HG02642 (cell line): ENCODE data around the gene TEX53.

ENCODE experiments used
- ATAC-seq: cut with Tn5 transposase; IDR thresholded peaks from one replicate; pipeline ENCODE4 v1.9.1; 2021; ENCODE audit warnings: mild to moderate bottlenecking; ENCODE audit not compliant: unreplicated experiment, poor library complexity

The TEX53 gene

DNA sequence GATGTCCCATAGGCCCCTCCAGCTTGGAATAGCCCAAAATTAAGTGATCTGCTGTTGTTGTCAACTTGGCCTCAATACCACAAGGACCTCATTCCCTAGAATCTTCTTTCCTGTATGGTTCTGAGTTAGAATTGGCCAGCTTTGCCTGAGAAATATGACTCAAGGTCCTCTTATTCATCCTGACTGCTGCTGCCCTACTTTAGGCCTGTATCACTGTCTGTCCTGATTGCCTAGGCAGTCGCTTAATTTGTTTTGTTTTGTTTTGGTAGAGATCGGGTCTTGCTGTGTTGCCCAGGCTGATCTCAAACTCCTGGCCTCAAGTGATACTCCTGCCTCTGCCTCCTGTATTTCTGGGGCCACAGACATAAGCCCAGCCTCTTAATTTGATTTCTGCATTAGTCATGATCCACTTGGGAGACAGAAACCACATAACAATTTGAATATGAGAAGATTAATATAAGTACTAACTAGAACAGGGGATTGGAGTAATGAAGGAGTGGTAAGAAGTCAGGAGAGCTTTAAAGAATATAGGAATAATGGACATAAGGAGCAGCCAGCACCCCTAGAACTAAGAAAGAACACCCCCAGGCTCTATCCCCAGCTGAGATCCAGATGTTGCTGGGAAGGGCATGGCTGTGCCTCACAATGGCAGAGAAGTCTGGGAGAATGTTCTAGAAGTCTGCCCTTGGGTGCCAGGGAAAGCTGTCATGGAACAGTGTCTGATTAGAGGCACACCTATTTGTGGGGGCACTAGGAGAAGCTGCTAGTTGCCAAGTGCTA is 4.6 kb downstream of the TEX53 start:
- peak; percentile 20 for ATAC-seq

DNA sequence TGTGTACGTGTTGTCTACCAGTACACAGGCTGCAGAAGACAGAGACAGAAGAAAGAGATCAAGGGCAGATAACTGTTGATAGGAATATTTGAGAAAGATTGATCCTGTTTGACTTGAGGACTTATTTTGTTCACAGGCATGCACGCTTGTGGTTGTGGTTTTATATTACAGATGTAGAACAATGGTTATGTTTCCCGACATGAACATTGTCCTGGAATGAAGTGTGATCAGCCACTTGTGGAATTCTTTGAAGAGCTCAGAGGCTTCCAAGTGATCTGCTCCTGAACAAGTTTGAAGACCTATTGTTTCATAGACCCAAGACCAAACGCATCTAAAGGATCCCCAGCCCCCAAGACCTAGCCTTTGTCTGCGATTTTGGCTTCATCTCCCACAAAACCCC is 13.7 kb downstream of the TEX53 start:
- no peak for ATAC-seq

GRCh38 chr9:114643001-114643400 is 14.6 kb downstream of the TEX53 start:
- no peak for ATAC-seq

- ATAC-seq = no peak
Measured at GRCh38 chr9:114641967-114642366, 15.6 kb downstream of the TEX53 start.

DNA sequence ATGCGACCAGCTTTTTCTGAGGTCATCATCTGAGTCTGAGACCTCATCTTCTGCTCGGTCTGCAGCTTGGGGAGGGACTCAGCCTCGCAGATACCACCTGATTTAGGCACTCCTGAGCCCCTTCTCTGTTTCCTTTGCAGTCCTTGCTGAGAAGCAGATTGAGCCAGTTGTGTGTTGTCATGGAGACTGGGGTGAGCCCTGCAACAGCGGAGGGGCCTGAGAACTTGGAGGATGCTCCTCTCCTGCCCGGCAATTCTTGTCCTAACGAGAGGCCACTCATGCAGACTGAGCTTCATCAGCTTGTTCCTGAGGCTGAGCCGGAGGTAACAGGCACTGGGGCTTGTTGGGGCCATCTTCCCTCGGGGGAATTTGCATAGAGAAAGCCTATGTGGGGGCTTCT is 19.2 kb downstream of the TEX53 start:
- ATAC-seq = no peak

- no peak for ATAC-seq
Measured at GRCh38 chr9:114634387-114634786, 23.2 kb downstream of the TEX53 start.

- ATAC-seq = no peak
Measured at GRCh38 chr9:114633438-114634089, 24.0 kb downstream of the TEX53 start.

DNA sequence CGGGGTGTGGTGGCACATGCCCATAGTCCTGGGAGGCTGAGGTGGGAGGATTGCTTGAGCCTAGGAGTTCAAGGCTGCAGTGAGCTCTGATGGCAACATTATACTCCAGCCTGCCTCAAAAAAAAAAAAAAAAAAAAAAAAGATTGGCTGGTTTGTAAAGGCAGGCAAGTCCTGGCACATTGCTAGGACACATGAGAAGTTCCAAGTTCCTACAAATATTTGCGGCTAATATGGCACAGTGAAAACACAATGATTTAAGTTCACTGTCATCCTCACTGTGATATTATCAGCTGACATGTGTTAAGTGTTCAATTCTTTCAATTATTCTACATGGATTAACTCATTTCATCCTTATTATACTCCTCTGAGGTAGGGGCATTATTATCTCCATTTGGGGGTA is 26.4 kb downstream of the TEX53 start:
- no peak for ATAC-seq

DNA sequence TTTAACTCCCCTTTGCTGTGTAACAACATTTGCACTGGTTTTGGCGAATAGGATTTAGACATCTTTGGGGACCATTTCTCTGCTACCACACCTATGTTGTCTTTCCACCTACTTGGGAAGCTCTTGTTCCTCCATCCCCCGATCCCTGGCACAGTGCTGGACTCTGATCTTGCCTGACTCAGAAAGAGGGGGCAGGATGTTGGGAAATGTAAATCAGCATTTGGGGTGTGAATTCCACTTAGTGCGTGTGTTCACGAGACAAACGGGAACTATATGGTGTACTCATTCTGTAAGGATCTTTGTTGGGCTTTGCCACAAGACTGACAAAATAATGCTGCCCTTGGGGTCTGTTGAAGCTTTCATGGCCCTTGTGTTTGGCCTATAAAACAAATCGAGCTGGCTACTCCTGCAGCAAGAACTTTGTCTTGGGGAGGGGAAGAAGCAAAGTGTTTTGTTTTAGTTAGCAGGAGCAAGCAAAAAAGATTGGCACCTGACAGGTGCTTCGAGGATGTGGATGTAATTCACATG is 28.0 kb downstream of the TEX53 start:
- no peak for ATAC-seq

- ATAC-seq = no peak
Measured at GRCh38 chr9:114627553-114627952, 30.1 kb downstream of the TEX53 start.

DNA sequence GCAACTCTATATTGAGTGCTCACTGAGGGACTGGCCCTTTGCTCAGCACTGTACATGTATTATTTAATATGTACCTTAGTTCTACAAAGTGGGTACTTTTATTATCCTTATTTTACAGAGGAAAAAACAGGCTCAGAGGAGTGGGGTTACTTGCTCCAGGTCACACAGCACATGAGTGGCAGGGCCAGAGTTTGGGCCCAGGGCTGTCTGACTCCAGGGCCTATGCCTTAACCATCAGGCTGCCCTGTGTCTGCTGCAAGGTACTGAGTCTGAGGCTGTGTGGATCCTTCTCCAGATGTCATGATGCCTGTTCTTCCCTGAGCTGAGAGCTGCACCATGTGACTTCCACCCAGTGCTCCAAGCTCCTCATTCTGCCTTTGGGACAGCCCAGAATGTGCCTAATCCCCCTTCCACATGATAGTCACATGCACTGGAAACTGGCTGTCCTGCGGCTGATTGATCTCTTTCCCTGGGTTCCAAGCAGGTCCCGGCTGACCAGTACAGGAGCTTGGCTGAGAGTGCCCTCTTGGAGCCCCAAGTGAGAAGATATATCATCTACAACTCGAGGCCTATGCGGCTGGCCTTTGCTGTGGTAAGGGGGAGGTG is 31.1 kb downstream of the TEX53 start:
- ATAC-seq = no peak

GRCh38 chr9:114624677-114625076 is 32.9 kb downstream of the TEX53 start:
- no peak for ATAC-seq

DNA sequence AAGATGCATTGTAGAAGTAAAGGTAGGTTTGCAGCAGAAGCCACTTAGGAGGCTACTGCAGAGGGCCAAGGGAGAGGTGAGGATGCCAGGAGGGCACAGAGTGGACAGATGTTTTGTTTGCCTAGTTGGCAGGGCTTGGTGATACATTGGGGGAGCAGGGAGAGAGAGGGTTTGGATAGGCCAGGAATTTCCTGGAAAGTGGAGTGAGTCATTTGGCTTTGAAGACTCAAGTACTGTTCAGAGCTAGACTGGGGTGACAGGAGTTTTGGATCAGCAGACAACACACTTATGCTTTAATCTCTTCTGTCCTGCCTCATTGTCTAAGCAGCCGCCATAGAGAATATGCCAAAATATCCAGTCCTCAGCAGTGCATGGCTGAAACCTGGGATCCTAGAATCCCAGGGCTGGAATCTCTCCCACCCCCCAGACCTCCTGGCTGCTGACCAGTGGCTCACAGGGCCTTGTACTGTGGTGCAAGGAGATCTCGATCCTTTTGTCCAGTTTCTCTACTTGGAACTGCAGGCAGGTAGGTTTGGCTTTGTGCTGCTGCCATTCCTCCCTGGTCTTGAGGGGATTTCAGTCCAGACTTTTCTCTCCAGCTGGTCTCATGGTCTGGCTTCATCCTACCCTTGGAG is 35.5 kb downstream of the TEX53 start:
- ATAC-seq = no peak

GRCh38 chr9:114621561-114621960 is 36.0 kb downstream of the TEX53 start:
- ATAC-seq = no peak

GRCh38 chr9:114619191-114619761 is 38.3 kb downstream of the TEX53 start:
- ATAC-seq = peak; percentile 57

DNA sequence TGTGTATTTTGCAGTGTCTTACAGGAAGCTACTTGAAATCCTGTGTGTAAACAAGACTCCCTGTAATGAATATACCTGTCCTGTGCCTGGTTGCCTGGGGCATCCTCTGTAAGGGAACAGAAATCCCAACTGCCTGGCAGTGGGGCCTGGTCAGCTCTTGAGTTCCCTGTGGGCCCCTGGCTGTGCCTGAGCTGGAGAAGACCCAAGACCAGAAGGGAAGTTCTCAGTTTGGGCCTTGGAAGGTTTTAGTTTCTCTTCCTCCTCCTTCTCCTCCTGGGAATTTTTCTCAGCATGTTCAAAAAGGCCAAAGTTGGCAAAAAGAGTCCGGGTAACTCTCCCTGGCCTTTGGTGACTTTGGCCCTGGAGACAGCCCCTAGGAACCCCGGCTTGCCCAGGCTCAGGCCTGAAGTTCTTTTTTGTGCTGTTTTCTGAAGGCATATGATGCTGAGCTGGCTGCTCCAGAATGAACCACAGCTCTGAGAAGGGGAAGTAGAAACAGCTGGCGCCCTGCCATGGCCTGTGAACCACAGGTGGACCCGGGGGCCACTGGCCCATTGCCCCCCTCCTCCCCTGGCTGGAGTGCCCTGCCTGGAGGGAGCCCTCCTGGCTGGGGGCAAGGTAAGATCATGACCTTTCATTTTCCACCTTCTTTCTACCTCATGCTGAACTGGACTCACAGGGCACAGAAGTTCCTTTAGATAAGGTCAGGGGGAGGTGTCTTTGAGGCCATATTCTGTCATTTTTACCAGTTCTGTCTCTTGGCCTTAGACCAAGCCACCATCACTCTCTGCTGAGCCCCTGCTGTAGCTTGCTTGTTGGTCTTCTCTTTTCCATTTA is 40.7 kb downstream of the TEX53 start:
- ATAC-seq = peak; percentile 66

DNA sequence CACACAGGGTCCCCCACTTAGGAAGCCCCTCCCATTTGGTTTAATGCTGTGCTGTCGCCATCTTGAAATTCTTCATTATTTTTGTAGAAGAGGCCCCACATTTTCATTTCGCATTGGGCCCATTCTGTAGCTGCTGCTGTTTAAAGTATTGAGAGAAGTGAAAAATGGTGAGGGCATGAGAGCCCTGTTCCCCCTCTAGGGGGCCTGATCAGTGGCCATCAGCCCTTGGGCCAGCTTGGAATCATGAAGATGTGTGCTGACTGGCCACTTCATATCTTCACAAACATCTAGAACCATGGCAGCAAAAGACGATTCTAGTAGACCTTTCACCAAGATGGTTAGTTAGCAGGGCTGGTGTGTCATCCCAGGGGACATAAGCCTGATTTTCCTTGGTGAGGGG is 43.2 kb downstream of the TEX53 start:
- ATAC-seq = no peak

DNA sequence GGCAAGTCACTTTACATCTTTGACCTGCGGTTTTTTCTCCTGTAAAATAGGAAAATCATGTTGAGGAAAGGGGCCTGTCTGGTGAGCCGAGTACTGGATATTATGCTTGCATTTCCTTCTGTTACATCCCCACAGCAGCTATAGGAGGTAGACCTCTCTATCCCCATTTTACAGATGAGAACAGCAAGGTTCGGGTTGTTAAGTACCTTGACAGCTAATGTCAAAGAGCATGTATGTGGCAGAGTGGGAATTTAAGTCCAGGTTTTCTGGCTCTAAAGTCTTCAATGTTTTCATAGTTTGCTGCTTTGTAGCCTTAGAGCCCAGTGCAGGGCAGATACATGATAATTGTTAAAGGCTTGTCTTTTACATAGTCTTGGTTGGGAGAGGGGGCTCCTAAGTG is 43.7 kb downstream of the TEX53 start:
- no peak for ATAC-seq

- no peak for ATAC-seq
Measured at GRCh38 chr9:114613087-114613486, 44.5 kb downstream of the TEX53 start.
